BJ (cell line): ENCODE results near the gene LRIG1. TPM values are rescaled to one million over a fixed set of nuclear protein-coding genes. Genes with fewer than 3 reads are reported as not detected.
A peak's percentile ranks its signal among the peaks of the same experiment; 100 is the strongest.

Source experiments
- CTCF ChIA-PET: fragments of 350-600 bp; formaldehyde crosslinking; extraction: SDS; loops from one replicate; lab custom pipeline; 2021; ENCODE audit warnings: antibody characterized with exemption, inconsistent platforms; lab: Yijun Ruan, JAX
- POLR2A ChIA-PET: fragments of 300-600 bp; sonication (Branson Sonifier 250); formaldehyde crosslinking; extraction: SDS; loops from one replicate; lab custom pipeline; 2021; ENCODE audit warnings: antibody characterized with exemption; lab: Charles Lee
- DNase-seq: peaks from one replicate; pipeline ENCODE4 v3.0.0-alpha.2; 2011; ENCODE audit warnings: low read depth
- H3K27me3 ChIP-seq: 2 replicates; pipeline ENCODE4 v1.6.0; 2011; ENCODE audit warnings: low read length; ENCODE audit not compliant: control insufficient read depth, insufficient read depth
- H3K36me3 ChIP-seq: 2 replicates; pipeline ENCODE4 v1.5.1; 2011; ENCODE audit warnings: low read length; ENCODE audit not compliant: control insufficient read depth, insufficient read depth
- H3K4me3 ChIP-seq: 2 replicates; pipeline ENCODE4 v1.5.1; 2011; ENCODE audit warnings: low read depth, mild to moderate bottlenecking, control low read depth, low read length
- CTCF ChIP-seq: IDR thresholded peaks from 2 replicates; pipeline ENCODE4 v1.5.1; 2011; ENCODE audit warnings: low read depth, mild to moderate bottlenecking, control low read depth, inconsistent platforms, low read length, moderate library complexity; ENCODE audit not compliant: insufficient read depth
- polyA plus RNA-seq: library from polyadenylated mRNA; depleted of rRNA; stranded (reverse); fragments of >200 nt; gene quantifications from 2 replicates; pipeline ENCODE4 v1.2.3, GENCODE V29; 2011

The LRIG1 gene
- polyA plus RNA-seq, 1 experiment = 13.0 TPM

GRCh38 chr3:66431494-66431893 is 69.3 kb downstream of the LRIG1 start:
- TF ChIP-seq CTCF = no peak
- Histone ChIP-seq H3K4me3 (no peak overlapping the region), H3K27me3 (no peaks in the 10 kb centered on the region), H3K36me3 (no peaks in the 10 kb centered on the region)
- ChIA-PET CTCF (interaction anchor here (2.0 kb wide), 1 partner anchor 24 kb away, joined by 8 read pairs; no protein-coding TSS in a partner anchor), POLR2A (interaction anchor here (0.7 kb wide), 1 partner anchor 678 kb away, joined by 4 read pairs; no protein-coding TSS in a partner anchor)
- DNase-seq = peak; percentile 37

- ChIA-PET CTCF (interaction anchor here (1.1 to 2.0 kb wide), 2 partner anchors 12 to 23 kb away, joined by 3 to 8 read pairs; no protein-coding TSS in a partner anchor), POLR2A (no interaction called here)
- H3K36me3 ChIP-seq = no peaks in the 10 kb centered on the region
Measured at GRCh38 chr3:66430876-66431275, 69.9 kb downstream of the LRIG1 start.

GRCh38 chr3:66428733-66429132 is 72.1 kb downstream of the LRIG1 start:
- no peak overlapping the region for H3K4me3 ChIP-seq

More at GRCh38 chr3:66430876-66431275, 69.9 kb downstream of the LRIG1 start:
- no peak overlapping the region for H3K4me3 ChIP-seq
- TF ChIP-seq CTCF = no peak
- no peaks in the 10 kb centered on the region for H3K27me3 ChIP-seq
- DNase-seq = no peak

GRCh38 chr3:66427951-66428474 is 72.8 kb downstream of the LRIG1 start:
- H3K36me3 ChIP-seq = no peaks in the 10 kb centered on the region
- no peaks in the 10 kb centered on the region for H3K27me3 ChIP-seq
- ChIA-PET CTCF (interaction anchor here (1.1 to 2.1 kb wide), 2 partner anchors 19 to 20 kb away, joined by 4 to 9 read pairs; no protein-coding TSS in a partner anchor), POLR2A (no interaction called here)
- no peak for TF ChIP-seq CTCF
- no peak overlapping the region for H3K4me3 ChIP-seq
- no peak for DNase-seq

More at GRCh38 chr3:66428733-66429132, 72.1 kb downstream of the LRIG1 start:
- Histone ChIP-seq H3K27me3 (no peaks in the 10 kb centered on the region), H3K36me3 (no peaks in the 10 kb centered on the region)
- POLR2A ChIA-PET = no interaction called here
- TF ChIP-seq CTCF = no peak
- peak; percentile 98 for DNase-seq
- CTCF ChIA-PET = interaction anchor here (1.1 to 2.1 kb wide), 2 partner anchors 19 to 21 kb away, joined by 4 to 9 read pairs; no protein-coding TSS in a partner anchor

GRCh38 chr3:66427352-66427751 is 73.5 kb downstream of the LRIG1 start:
- no peak for TF ChIP-seq CTCF

More at GRCh38 chr3:66427352-66427751, 73.5 kb downstream of the LRIG1 start:
- POLR2A ChIA-PET = no interaction called here
- Histone ChIP-seq H3K4me3 (no peak overlapping the region), H3K36me3 (no peaks in the 10 kb centered on the region), H3K27me3 (no peaks in the 10 kb centered on the region)
- DNase-seq = no peak
- CTCF ChIA-PET = interaction anchor here (2.1 kb wide), 1 partner anchor 20 kb away, joined by 9 read pairs; no protein-coding TSS in a partner anchor
